Measurements from ENCODE around the gene MPO. TPM values are rescaled to one million over a fixed set of nuclear protein-coding genes. Genes with fewer than 3 reads are reported as not detected.
A peak's percentile ranks its signal among the peaks of the same experiment; 100 is the strongest.

The MPO gene
- polyA plus RNA-seq, 2 of the 4 experiments (the other 2 are of a cell fraction) = not detected

DNA sequence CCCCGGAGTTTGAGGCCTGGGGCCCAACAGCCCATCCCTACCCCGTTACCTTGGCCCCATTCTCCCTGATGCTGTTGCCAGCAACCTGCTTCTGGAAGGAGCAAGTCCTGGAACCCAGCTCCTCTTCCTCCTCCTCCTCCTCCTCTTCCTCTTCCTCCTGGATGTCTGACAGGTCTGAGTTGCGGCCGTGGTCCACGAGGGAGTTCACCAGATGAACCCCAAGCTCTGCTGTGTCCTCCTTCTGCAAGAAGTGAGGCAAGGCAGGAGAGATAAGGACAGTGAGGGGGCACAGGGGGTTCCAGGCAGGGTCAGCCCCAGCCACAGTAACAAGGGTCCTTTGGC lies 29.2 kb upstream of the MPO start (continued):
- TF ChIP-seq RNF2 (IDR thresholded peaks at IDR 0.05; ENCODE audit: borderline replicate concordance, low read depth) (no peak), NR3C1 (IDR thresholded peaks at IDR 0.05) (no peak)

- no peak for TF ChIP-seq RNF2 (IDR thresholded peaks at IDR 0.05; ENCODE audit: borderline replicate concordance, low read depth)
- no peak for TF ChIP-seq POLR2A (IDR thresholded peaks at IDR 0.05; ENCODE audit: low read length)
- CTCF ChIA-PET = interaction anchor here (0.9 to 19.5 kb wide), 8 partner anchors 8 to 140 kb away, joined by 3 to 315 read pairs (median 5); partner anchors contain the start of genes RNF43 and SUPT4H1
- no peak for ATAC-seq
Observed at GRCh38 chr17:58308985-58309917, 28.5 kb upstream of the MPO start.

DNA sequence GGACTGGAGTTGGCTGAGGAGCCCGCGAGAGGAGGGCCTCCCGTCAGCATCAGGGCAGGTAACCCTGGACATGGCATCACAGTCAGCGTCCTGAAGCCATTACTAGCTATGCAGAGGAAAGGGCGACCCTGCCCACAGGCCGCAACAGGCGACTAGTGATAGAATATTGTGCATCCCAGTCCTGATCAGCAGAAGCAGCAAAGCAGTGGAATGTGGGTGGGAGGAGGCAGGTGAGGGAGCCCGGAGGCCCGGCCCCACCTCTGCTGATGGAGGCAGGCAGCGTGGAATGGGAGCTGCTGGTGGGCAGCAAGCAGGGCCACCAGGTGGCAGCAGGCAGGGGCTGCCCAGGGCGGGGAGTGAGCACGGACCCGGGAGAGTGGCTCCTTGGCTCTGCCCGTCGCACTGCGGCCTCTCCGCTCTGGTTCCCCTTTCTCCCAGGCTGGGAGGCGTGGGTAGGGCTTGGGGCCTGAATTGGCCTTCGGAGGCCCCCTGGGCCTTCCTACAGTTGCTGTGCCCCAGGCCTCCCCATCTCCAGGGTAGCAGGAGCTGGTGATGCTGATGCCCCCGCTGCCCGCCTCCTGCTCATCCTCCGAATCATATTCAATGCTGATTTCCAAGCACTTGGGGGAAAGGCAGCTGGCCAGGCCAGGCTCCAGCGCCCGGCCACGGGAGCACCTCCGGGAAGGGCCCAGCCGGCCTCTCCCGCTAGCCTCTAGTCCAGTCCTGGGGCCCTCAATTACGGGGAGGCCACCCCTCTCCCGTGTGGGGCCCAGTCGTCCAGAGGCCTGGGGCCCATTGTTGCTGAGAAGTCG lies 27.6 kb upstream of the MPO start:
- ATAC-seq (peak; percentile 36 to 83; a peak in 4 of 6 replicates), DNase-seq (ENCODE audit: low read depth in 1 of 2, low spot score in 1 of 2) (peak; percentile 35 to 46), FAIRE-seq (no peak)
- ChIA-PET CTCF (interaction anchor here (0.9 to 19.5 kb wide), 13 partner anchors 9 to 141 kb away, joined by 3 to 315 read pairs (median 5); partner anchors contain the start of genes RNF43 and SUPT4H1), POLR2A (interaction anchor here (1.0 kb wide), 1 partner anchor 44 kb away, joined by 4 read pairs; the partner anchor contains the start of gene SUPT4H1)
- Histone ChIP-seq H3K27ac (no peak overlapping the region), H3K9me3 (no peaks in the 10 kb centered on the region), H3K4me1 (no peaks in the 10 kb centered on the region), H3K4me2 (no peak overlapping the region), H3K4me3 (no peak overlapping the region)
- no peak for TF ChIP-seq NFE2L2 (conservative IDR thresholded peaks at IDR 0.05; ENCODE audit: low read length)
- peak; percentile 51; the same call in 2 of the 3 replicates for TF ChIP-seq SMC3 (IDR thresholded peaks at IDR 0.05)
- TF ChIP-seq EHF (CRISPR knock-in tag; IDR thresholded peaks at IDR 0.05) = no peak
- TF ChIP-seq ZSCAN20 (CRISPR knock-in tag; IDR thresholded peaks at IDR 0.05) = no peak
- peak; percentile 32 to 33; a peak in 2 of 5 replicates for TF ChIP-seq RAD21 (conservative IDR thresholded peaks at IDR 0.05 in 1 of 2, IDR thresholded peaks at IDR 0.05 in 1 of 2)
- peak; percentile 39 for TF ChIP-seq CTCF (IDR thresholded peaks at IDR 0.05)
- TF ChIP-seq EHMT2 (IDR thresholded peaks at IDR 0.05; ENCODE audit: low read depth) = no peak
- 57% methylated on average over 31 of the region's 32 CpGs for WGBS (ENCODE audit: missing lambda C conversion rate)

More at GRCh38 chr17:58308985-58309917, 28.5 kb upstream of the MPO start:
- DNase-seq (ENCODE audit: low read depth in 1 of 2, low spot score in 1 of 2) (no peak), FAIRE-seq (no peak)
- POLR2A ChIA-PET = no interaction called here
- no peaks in the 10 kb centered on the region for H3K4me1 ChIP-seq
- no peak overlapping the region for H3K27ac ChIP-seq
- no peak overlapping the region for H3K4me2 ChIP-seq
- WGBS (ENCODE audit: missing lambda C conversion rate) = 65% methylated on average over 20 of the region's 21 CpGs
- H3K4me3 ChIP-seq = no peak overlapping the region
- H3K9me3 ChIP-seq = no peaks in the 10 kb centered on the region

DNA sequence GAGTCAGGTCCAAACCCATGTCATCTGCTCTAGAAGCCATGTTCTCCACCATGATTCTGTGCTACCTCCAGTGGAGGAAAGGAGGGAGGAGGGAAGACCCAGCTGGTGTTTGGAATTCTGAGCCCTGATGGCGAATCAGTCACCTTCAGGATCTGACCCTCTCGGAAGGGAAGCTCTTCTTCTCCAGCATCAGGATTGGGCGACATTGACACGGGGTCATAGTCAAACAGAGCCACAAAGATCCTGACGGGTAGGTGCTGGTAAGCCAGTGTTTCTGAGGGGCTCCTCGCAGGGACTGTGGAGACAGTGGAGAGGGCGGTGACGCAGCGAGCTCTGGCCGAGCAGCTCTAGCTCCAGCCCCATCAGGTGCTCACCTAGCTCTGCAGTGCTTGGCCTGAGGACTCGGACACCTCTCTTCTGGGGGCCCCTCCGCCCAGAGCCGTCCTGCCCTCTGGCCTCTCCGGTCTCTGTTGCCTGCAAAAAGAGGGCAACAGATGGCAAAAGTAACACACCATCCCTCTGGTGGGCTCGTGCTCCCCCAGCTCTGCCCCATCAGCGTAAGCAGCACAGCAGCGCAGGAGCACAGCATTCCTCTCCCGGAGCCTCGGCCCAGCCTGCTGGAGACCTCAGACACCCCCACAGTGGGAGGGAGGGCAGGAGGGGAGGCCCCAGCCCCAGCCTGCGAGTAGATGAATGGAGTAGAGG lies 26.9 kb upstream of the MPO start:
- H3K4me1 ChIP-seq = no peaks in the 10 kb centered on the region
- ATAC-seq = no peak
- 57% methylated on average over 20 of the region's 20 CpGs for WGBS (ENCODE audit: missing lambda C conversion rate)
- no peak overlapping the region for H3K4me2 ChIP-seq
- H3K4me3 ChIP-seq = no peak overlapping the region
- no peak for TF ChIP-seq HMGXB4 (CRISPR knock-in tag; IDR thresholded peaks at IDR 0.05; ENCODE audit: borderline replicate concordance)
- ChIA-PET CTCF (interaction anchor here (1.0 to 19.5 kb wide), 12 partner anchors 10 to 142 kb away, joined by 3 to 315 read pairs (median 6); partner anchors contain the start of gene RNF43), POLR2A (interaction anchor here (1.0 kb wide), 1 partner anchor 45 kb away, joined by 4 read pairs; the partner anchor contains the start of gene SUPT4H1)
- no peaks in the 10 kb centered on the region for H3K9me3 ChIP-seq
- H3K27ac ChIP-seq = no peak overlapping the region
- no peak for DNase-seq (ENCODE audit: low read depth in 1 of 2, low spot score in 1 of 2)
- no peak for FAIRE-seq

Measured in A549 (cell line).